ENCODE data around the gene MTMR12.
A peak's percentile ranks its signal among the peaks of the same experiment; 100 is the strongest.

DNA sequence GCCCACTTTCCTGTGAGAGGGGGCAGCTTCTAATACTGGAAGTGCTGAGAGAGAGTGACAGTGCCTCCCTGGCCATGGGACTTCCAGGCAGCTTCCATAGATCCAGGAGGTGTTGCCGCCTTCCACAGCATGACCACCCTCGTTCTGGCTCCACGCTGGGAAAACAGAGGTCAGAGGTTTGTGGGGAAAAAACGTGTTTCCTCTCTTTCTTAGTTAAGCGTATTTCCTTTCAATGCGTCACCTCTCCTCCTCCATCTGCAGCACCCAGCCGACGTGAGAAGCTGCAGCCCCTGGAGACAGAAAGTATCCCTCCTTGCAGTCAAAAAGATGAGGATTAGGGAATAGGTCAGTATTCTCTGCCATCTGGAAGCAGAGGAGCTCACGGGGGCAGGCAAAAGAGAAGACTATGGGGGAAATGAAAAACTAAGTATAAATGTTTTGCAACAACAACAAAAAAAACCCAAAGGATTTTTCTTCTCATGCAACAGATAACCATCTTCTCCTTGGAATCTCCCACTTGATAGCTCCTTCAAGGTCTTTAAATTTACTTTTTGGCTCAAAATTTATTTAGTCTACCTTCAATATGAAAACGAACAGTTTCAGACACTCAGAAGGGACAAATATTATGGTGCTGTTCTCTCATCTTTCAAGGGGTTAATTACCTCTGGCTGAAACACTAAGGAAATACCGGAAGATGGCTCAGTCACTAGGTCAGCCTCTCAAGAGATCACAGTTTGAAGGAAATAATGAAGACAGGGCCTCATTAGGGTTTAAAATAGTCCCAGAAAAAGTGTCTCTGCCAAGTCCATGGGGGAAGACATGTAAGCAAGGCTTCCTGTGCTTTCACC is 38.0 kb downstream of the MTMR12 start:
- TF ChIP-seq CTCF (conservative IDR thresholded peaks at IDR 0.05; ENCODE audit: low read depth, low read length), result no peak
- no peak for TF ChIP-seq CEBPB (IDR thresholded peaks at IDR 0.05; ENCODE audit: low read depth, low read length)
- TF ChIP-seq BHLHE40 (IDR thresholded peaks at IDR 0.05; ENCODE audit: low read depth, low read length), result 0 out of 2 replicates have a peak, but pooled peaks have one; percentile 31
- TF ChIP-seq MXI1 (IDR thresholded peaks at IDR 0.05; ENCODE audit: borderline replicate concordance, low read depth, low read length), result no peak
- TF ChIP-seq RFX5 (IDR thresholded peaks at IDR 0.05; ENCODE audit: low read depth, low read length), result no peak
- TF ChIP-seq, protein P1, sequence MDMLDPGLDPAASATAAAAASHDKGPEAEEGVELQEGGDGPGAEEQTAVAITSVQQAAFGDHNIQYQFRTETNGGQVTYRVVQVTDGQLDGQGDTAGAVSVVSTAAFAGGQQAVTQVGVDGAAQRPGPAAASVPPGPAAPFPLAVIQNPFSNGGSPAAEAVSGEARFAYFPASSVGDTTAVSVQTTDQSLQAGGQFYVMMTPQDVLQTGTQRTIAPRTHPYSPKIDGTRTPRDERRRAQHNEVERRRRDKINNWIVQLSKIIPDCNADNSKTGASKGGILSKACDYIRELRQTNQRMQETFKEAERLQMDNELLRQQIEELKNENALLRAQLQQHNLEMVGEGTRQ (IDR thresholded peaks at IDR 0.05; ENCODE audit: low read depth, low read length), result no peak
- no peak for TF ChIP-seq MAZ (IDR thresholded peaks at IDR 0.05; ENCODE audit: borderline replicate concordance, low read depth, low read length)

Data from IMR-90 (cell line).